Measurements from ENCODE around the gene CREB5. TPM values are rescaled to one million over a fixed set of nuclear protein-coding genes. Genes with fewer than 3 reads are reported as not detected.
A peak's percentile ranks its signal among the peaks of the same experiment; 100 is the strongest.

The CREB5 gene
- total RNA-seq, 1 experiment from 2014 or later, result 1.3 TPM

DNA sequence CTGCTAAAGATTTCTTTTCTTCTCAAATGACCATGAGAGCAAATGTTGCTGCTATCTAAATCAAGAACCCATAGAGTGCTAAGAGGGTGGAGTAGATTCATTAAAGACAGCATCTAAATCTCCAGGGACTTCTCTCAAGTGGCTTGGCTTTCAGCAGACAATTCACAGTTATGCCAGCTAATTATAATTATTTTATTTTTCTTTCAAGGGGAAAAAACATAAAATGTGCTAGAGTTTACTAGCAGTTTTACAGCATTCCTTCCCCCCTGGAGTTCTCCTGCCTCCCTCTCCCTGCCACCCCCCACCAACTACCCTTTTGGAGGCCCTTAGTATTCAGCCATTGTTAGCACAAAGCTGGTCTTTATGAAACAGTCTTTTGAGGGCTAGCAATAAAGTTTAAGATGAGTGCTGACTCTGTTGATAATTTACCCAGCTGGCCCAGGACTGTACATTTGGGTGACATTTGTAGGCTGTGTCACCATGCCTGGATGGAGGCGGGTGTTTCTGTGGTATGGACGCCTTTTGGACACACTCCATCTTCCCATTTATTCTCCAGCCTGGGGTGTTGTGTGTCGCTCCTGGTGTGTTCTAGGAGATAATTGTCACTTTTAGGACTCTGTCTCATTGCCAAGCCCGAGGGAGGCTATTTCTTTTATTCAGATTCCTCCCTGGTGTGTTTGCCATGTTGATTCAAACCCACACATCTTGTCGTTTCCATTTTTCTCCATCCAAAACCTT lies 160.2 kb downstream of the CREB5 start (continued):
- TF ChIP-seq, protein P1, sequence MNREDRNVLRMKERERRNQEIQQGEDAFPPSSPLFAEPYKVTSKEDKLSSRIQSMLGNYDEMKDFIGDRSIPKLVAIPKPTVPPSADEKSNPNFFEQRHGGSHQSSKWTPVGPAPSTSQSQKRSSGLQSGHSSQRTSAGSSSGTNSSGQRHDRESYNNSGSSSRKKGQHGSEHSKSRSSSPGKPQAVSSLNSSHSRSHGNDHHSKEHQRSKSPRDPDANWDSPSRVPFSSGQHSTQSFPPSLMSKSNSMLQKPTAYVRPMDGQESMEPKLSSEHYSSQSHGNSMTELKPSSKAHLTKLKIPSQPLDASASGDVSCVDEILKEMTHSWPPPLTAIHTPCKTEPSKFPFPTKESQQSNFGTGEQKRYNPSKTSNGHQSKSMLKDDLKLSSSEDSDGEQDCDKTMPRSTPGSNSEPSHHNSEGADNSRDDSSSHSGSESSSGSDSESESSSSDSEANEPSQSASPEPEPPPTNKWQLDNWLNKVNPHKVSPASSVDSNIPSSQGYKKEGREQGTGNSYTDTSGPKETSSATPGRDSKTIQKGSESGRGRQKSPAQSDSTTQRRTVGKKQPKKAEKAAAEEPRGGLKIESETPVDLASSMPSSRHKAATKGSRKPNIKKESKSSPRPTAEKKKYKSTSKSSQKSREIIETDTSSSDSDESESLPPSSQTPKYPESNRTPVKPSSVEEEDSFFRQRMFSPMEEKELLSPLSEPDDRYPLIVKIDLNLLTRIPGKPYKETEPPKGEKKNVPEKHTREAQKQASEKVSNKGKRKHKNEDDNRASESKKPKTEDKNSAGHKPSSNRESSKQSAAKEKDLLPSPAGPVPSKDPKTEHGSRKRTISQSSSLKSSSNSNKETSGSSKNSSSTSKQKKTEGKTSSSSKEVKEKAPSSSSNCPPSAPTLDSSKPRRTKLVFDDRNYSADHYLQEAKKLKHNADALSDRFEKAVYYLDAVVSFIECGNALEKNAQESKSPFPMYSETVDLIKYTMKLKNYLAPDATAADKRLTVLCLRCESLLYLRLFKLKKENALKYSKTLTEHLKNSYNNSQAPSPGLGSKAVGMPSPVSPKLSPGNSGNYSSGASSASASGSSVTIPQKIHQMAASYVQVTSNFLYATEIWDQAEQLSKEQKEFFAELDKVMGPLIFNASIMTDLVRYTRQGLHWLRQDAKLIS (CRISPR knock-in tag; IDR thresholded peaks at IDR 0.05; ENCODE audit: borderline replicate concordance), result no peak

- no peaks in the 10 kb centered on the region for H3K36me3 Mint-ChIP-seq
- H3K27me3 Mint-ChIP-seq (ENCODE audit: low read depth), result no peaks in the 10 kb centered on the region
- no peak overlapping the region for H3K27ac Mint-ChIP-seq
- peaks cover 36% of the 10 kb centered on the region for H3K4me1 Mint-ChIP-seq
- ChIA-PET POLR2A (no interaction called here), CTCF (interaction anchor here (1.0 kb wide), 1 partner anchor 42 kb away, joined by 4 read pairs; no protein-coding TSS in a partner anchor)
- TF ChIP-seq SOX15 (CRISPR knock-in tag; IDR thresholded peaks at IDR 0.05), result no peak
- no peak for TF ChIP-seq ZNF232 (CRISPR knock-in tag; IDR thresholded peaks at IDR 0.05)
- no peak for ATAC-seq
- DNase-seq (ENCODE audit: low spot score), result no peak
- H3K9me3 Mint-ChIP-seq, result no peaks in the 10 kb centered on the region; the same call in 1 of the 2 replicates
- no peak overlapping the region for H3K4me3 Mint-ChIP-seq
Observed at GRCh38 chr7:28573059-28573553, 160.8 kb downstream of the CREB5 start.

DNA sequence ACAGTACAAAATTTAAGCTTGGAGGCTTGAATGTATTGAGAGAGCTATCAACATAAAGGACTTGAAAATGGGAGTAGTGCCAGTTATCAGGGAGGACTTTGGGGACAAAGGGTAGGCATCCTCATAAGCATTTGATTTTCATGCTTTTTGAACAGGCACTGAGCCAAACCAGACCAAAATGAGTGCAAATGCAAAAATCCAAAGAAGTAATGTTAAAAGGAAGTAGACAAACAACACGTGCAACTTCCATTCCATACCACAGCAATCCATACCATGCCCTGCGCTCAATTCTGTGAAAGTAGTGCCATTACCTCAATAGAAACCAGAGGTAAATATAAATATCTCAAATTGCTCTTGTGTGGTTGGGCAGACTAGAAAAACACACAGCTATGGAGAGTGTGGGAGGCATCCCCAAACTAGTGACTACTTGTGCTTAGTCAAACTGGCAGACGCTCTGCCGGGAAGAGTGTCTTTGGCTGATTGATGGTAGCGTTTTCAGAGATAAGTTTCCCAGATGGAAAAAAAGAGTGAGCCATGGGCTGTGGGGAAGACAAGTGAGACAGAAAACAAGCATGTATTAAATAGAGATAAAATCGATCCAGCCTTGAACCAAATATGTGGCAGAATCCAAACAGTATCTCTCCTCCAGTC lies 161.5 kb downstream of the CREB5 start:
- peaks cover 36% of the 10 kb centered on the region for H3K4me1 Mint-ChIP-seq
- H3K4me3 Mint-ChIP-seq, result no peak overlapping the region
- no peak overlapping the region for H3K27ac Mint-ChIP-seq
- no peaks in the 10 kb centered on the region for H3K36me3 Mint-ChIP-seq
- ATAC-seq (no peak), DNase-seq (ENCODE audit: low spot score) (no peak)
- no peak for TF ChIP-seq ZNF423 (CRISPR knock-in tag; IDR thresholded peaks at IDR 0.05)
- TF ChIP-seq SMAD3 (CRISPR knock-in tag; IDR thresholded peaks at IDR 0.05; ENCODE audit: borderline replicate concordance), result no peak
- no peak for TF ChIP-seq RORB (CRISPR knock-in tag; IDR thresholded peaks at IDR 0.05)
- TF ChIP-seq, protein P2, sequence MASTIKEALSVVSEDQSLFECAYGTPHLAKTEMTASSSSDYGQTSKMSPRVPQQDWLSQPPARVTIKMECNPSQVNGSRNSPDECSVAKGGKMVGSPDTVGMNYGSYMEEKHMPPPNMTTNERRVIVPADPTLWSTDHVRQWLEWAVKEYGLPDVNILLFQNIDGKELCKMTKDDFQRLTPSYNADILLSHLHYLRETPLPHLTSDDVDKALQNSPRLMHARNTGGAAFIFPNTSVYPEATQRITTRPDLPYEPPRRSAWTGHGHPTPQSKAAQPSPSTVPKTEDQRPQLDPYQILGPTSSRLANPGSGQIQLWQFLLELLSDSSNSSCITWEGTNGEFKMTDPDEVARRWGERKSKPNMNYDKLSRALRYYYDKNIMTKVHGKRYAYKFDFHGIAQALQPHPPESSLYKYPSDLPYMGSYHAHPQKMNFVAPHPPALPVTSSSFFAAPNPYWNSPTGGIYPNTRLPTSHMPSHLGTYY (CRISPR knock-in tag; IDR thresholded peaks at IDR 0.05), result no peak
- no peak for TF ChIP-seq TP53 (CRISPR knock-in tag; IDR thresholded peaks at IDR 0.05)
- no peaks in the 10 kb centered on the region; the same call in 1 of the 2 replicates for H3K9me3 Mint-ChIP-seq
- ChIA-PET POLR2A (no interaction called here), CTCF (interaction anchor here (1.0 kb wide), 1 partner anchor 41 kb away, joined by 4 read pairs; no protein-coding TSS in a partner anchor)
- H3K27me3 Mint-ChIP-seq (ENCODE audit: low read depth), result no peaks in the 10 kb centered on the region

DNA sequence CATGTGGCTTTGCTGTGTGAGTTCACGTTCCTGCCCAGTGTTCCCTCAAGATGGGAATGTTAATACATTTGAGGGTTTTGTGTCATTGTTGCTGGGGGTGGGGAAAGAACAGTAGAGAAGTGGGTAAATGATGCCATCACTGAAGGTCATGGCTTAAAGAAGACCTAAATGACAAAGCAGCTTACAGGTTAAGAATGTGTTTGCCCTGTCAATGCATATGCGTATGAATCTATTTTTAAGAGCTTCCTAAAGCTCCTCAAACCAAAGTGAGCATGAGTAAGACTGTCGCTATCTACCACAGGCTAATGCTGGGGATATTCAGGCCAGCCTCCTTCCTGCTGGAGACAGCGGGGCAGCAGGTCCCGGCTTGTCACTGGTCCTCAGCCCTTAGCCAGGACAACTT lies 162.9 kb downstream of the CREB5 start:
- ChIA-PET POLR2A (no interaction called here), CTCF (interaction anchor here (1.6 kb wide), 1 partner anchor 39 kb away, joined by 3 read pairs; no protein-coding TSS in a partner anchor)
- H3K27me3 Mint-ChIP-seq (ENCODE audit: low read depth), result no peaks in the 10 kb centered on the region
- H3K36me3 Mint-ChIP-seq, result no peaks in the 10 kb centered on the region
- H3K27ac Mint-ChIP-seq, result no peak overlapping the region
- no peak overlapping the region for H3K4me3 Mint-ChIP-seq
- no peaks in the 10 kb centered on the region; the same call in 1 of the 2 replicates for H3K9me3 Mint-ChIP-seq
- peaks cover 36% of the 10 kb centered on the region for H3K4me1 Mint-ChIP-seq
- TF ChIP-seq, protein P3, sequence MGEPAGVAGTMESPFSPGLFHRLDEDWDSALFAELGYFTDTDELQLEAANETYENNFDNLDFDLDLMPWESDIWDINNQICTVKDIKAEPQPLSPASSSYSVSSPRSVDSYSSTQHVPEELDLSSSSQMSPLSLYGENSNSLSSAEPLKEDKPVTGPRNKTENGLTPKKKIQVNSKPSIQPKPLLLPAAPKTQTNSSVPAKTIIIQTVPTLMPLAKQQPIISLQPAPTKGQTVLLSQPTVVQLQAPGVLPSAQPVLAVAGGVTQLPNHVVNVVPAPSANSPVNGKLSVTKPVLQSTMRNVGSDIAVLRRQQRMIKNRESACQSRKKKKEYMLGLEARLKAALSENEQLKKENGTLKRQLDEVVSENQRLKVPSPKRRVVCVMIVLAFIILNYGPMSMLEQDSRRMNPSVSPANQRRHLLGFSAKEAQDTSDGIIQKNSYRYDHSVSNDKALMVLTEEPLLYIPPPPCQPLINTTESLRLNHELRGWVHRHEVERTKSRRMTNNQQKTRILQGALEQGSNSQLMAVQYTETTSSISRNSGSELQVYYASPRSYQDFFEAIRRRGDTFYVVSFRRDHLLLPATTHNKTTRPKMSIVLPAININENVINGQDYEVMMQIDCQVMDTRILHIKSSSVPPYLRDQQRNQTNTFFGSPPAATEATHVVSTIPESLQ (CRISPR knock-in tag; IDR thresholded peaks at IDR 0.05), result no peak
- TF ChIP-seq, protein P4, sequence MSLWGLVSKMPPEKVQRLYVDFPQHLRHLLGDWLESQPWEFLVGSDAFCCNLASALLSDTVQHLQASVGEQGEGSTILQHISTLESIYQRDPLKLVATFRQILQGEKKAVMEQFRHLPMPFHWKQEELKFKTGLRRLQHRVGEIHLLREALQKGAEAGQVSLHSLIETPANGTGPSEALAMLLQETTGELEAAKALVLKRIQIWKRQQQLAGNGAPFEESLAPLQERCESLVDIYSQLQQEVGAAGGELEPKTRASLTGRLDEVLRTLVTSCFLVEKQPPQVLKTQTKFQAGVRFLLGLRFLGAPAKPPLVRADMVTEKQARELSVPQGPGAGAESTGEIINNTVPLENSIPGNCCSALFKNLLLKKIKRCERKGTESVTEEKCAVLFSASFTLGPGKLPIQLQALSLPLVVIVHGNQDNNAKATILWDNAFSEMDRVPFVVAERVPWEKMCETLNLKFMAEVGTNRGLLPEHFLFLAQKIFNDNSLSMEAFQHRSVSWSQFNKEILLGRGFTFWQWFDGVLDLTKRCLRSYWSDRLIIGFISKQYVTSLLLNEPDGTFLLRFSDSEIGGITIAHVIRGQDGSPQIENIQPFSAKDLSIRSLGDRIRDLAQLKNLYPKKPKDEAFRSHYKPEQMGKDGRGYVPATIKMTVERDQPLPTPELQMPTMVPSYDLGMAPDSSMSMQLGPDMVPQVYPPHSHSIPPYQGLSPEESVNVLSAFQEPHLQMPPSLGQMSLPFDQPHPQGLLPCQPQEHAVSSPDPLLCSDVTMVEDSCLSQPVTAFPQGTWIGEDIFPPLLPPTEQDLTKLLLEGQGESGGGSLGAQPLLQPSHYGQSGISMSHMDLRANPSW (CRISPR knock-in tag; conservative IDR thresholded peaks at IDR 0.05; ENCODE audit: low read depth), result no peak
- TF ChIP-seq SP1 (CRISPR knock-in tag; conservative IDR thresholded peaks at IDR 0.05), result no peak
- DNase-seq (ENCODE audit: low spot score) (no peak), ATAC-seq (peak; percentile 39)
